HL-60 (cell line): Measurements from ENCODE around the gene ATP6V1B1.

Source experiments
- CTCF ChIP-seq: IDR thresholded peaks from one replicate; pipeline ENCODE4 v1.5.1; 2011; ENCODE audit warnings: low read length, control low read depth, inconsistent platforms; ENCODE audit not compliant: insufficient read depth
- GABPA ChIP-seq: IDR thresholded peaks from 2 replicates; pipeline ENCODE4 v1.6.1; 2012; ENCODE audit warnings: low read depth
- REST ChIP-seq: IDR thresholded peaks from 2 replicates; pipeline ENCODE4 v1.6.1; 2012; ENCODE audit warnings: low read depth; ENCODE audit not compliant: insufficient replicate concordance

GRCh38 chr2:70891572-70892357, 43.9 kb upstream of the ATP6V1B1 start:
- no peak for TF ChIP-seq CTCF
- no peak for TF ChIP-seq GABPA
- TF ChIP-seq REST: no peak
